HepG2 (cell line): Measurements from ENCODE around the gene ANAPC1. TPM values are rescaled to one million over a fixed set of nuclear protein-coding genes. Genes with fewer than 3 reads are reported as not detected.

ENCODE experiments used
- AKAP8 ChIP-seq: sonication (generic); formaldehyde crosslinking; IDR thresholded peaks from 2 replicates; pipeline ENCODE4 v1.5.1; 2020; ENCODE audit warnings: mild to moderate bottlenecking, missing genetic modification reagents
- PRMT3 ChIP-seq: sonication (generic); formaldehyde crosslinking; IDR thresholded peaks from 2 replicates; pipeline ENCODE4 v1.8.1; 2022; ENCODE audit warnings: low read depth, mild to moderate bottlenecking, moderate library complexity, missing genetic modification reagents, borderline replicate concordance
- SPEN ChIP-seq: sonication (generic); formaldehyde crosslinking; IDR thresholded peaks from 2 replicates; pipeline ENCODE4 v1.5.1; 2020; ENCODE audit warnings: low read depth, mild to moderate bottlenecking, missing genetic modification reagents
- ZNF569 ChIP-seq: sonication (generic); formaldehyde crosslinking; IDR thresholded peaks from 2 replicates; pipeline ENCODE4 v1.5.0; 2020; ENCODE audit warnings: mild to moderate bottlenecking, missing genetic modification reagents, moderate library complexity, borderline replicate concordance
- polyA plus RNA-seq, 8 experiments: library from polyadenylated mRNA; depleted of rRNA in 3 of 8; stranded (reverse) in 7 of 8; unstranded in 1 of 8; fragments of >200 nt; fragmentation: Illumina TruSeq in 4 of 8; extraction: Trizol in 4 of 8; gene quantifications; 2 replicates each; pipeline versions ENCODE4 v1.2.1 to v1.2.3, GENCODE V29; 2011 to 2016; ENCODE audit warnings: low read depth in 4 of 8, missing spikeins in 1 of 8, mixed read lengths in 1 of 8; ENCODE audit not compliant: insufficient read depth in 1 of 8
- total RNA-seq, 5 experiments: library from RNA; depleted of rRNA; stranded (reverse); fragments of >200 nt; fragmentation: Illumina TruSeq; extraction: Trizol; gene quantifications; 2 replicates each; pipeline ENCODE4 v1.2.3, GENCODE V29; 2016; ENCODE audit warnings: low read depth in 1 of 5
- TF ChIP-seq, protein P1 (sequence below): sonication (generic); formaldehyde crosslinking; IDR thresholded peaks from 2 replicates; pipeline ENCODE4 v1.5.0; 2020; ENCODE audit warnings: mild to moderate bottlenecking, missing genetic modification reagents
- TF ChIP-seq, protein P2 (sequence below): sonication (generic); formaldehyde crosslinking; IDR thresholded peaks from 2 replicates; pipeline ENCODE4 v1.5.1; 2020; ENCODE audit warnings: mild to moderate bottlenecking, missing genetic modification reagents, moderate library complexity
- TF ChIP-seq, protein P3 (sequence below): IDR thresholded peaks from 2 replicates; pipeline ENCODE4 v1.6.1; 2016; ENCODE audit warnings: low read depth
- TF ChIP-seq, protein P4 (sequence below): sonication (generic); formaldehyde crosslinking; IDR thresholded peaks from 2 replicates; pipeline ENCODE4 v1.5.0; 2020; ENCODE audit warnings: missing genetic modification reagents
- TF ChIP-seq, protein P5 (sequence below), 2 experiments: sonication (generic) in 1 of 2; formaldehyde crosslinking in 1 of 2; IDR thresholded peaks; 2 replicates each; pipeline versions ENCODE4 v1.4.0 to v1.6.1; 2018 to 2020; ENCODE audit warnings: missing genetic modification reagents in 2 of 2, borderline replicate concordance in 1 of 2, low read depth in 1 of 2, mild to moderate bottlenecking in 1 of 2, missing biosample characterization in 1 of 2
- TF ChIP-seq, protein P6 (sequence below): sonication (generic); formaldehyde crosslinking; IDR thresholded peaks from 2 replicates; pipeline ENCODE4 v1.9.0; 2021; ENCODE audit warnings: mild to moderate bottlenecking, missing genetic modification reagents

The ANAPC1 gene
- total and polyA plus RNA-seq, 2 of the 13 experiments (the other 11 are each of a cell fraction or from before 2014, with no cell fraction given), result 50.0 to 89.7 TPM

DNA sequence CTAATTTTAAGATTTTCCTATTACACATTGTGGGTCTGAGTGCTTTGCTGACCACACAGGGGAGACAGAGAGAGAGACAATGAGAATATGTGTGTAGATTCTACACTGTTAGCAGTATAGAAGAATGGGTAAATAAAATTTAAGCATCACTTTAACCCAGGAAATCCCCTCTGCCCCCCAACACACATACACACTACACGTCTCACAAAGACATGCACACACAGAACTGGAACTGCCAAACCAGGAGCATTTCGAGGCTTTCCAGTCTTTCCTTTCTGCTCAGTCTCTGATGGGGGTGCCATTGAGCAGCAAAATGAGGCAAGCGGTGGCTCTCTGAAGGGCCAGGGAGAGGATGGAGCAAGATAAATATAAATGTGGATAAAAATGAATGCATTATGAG lies 16.9 kb upstream of the ANAPC1 start (continued):
- TF ChIP-seq, protein P1, sequence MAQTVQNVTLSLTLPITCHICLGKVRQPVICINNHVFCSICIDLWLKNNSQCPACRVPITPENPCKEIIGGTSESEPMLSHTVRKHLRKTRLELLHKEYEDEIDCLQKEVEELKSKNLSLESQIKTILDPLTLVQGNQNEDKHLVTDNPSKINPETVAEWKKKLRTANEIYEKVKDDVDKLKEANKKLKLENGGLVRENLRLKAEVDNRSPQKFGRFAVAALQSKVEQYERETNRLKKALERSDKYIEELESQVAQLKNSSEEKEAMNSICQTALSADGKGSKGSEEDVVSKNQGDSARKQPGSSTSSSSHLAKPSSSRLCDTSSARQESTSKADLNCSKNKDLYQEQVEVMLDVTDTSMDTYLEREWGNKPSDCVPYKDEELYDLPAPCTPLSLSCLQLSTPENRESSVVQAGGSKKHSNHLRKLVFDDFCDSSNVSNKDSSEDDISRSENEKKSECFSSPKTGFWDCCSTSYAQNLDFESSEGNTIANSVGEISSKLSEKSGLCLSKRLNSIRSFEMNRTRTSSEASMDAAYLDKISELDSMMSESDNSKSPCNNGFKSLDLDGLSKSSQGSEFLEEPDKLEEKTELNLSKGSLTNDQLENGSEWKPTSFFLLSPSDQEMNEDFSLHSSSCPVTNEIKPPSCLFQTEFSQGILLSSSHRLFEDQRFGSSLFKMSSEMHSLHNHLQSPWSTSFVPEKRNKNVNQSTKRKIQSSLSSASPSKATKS (CRISPR knock-in tag), result no peak
- TF ChIP-seq, protein P2, sequence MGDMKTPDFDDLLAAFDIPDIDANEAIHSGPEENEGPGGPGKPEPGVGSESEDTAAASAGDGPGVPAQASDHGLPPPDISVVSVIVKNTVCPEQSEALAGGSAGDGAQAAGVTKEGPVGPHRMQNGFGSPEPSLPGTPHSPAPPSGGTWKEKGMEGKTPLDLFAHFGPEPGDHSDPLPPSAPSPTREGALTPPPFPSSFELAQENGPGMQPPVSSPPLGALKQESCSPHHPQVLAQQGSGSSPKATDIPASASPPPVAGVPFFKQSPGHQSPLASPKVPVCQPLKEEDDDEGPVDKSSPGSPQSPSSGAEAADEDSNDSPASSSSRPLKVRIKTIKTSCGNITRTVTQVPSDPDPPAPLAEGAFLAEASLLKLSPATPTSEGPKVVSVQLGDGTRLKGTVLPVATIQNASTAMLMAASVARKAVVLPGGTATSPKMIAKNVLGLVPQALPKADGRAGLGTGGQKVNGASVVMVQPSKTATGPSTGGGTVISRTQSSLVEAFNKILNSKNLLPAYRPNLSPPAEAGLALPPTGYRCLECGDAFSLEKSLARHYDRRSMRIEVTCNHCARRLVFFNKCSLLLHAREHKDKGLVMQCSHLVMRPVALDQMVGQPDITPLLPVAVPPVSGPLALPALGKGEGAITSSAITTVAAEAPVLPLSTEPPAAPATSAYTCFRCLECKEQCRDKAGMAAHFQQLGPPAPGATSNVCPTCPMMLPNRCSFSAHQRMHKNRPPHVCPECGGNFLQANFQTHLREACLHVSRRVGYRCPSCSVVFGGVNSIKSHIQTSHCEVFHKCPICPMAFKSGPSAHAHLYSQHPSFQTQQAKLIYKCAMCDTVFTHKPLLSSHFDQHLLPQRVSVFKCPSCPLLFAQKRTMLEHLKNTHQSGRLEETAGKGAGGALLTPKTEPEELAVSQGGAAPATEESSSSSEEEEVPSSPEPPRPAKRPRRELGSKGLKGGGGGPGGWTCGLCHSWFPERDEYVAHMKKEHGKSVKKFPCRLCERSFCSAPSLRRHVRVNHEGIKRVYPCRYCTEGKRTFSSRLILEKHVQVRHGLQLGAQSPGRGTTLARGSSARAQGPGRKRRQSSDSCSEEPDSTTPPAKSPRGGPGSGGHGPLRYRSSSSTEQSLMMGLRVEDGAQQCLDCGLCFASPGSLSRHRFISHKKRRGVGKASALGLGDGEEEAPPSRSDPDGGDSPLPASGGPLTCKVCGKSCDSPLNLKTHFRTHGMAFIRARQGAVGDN, result no peak
- TF ChIP-seq ZNF569 (CRISPR knock-in tag) (no peak), AKAP8 (CRISPR knock-in tag) (no peak), SPEN (CRISPR knock-in tag) (no peak), PRMT3 (CRISPR knock-in tag) (no peak)
- TF ChIP-seq, protein P3, sequence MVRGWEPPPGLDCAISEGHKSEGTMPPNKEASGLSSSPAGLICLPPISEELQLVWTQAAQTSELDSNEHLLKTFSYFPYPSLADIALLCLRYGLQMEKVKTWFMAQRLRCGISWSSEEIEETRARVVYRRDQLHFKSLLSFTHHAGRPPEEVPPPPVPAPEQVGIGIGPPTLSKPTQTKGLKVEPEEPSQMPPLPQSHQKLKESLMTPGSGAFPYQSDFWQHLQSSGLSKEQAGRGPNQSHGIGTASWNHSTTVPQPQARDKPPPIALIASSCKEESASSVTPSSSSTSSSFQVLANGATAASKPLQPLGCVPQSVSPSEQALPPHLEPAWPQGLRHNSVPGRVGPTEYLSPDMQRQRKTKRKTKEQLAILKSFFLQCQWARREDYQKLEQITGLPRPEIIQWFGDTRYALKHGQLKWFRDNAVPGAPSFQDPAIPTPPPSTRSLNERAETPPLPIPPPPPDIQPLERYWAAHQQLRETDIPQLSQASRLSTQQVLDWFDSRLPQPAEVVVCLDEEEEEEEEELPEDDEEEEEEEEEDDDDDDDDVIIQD (CRISPR knock-in tag), result 0 out of 2 replicates have a peak, but pooled peaks have one; percentile 13
- TF ChIP-seq, protein P4, sequence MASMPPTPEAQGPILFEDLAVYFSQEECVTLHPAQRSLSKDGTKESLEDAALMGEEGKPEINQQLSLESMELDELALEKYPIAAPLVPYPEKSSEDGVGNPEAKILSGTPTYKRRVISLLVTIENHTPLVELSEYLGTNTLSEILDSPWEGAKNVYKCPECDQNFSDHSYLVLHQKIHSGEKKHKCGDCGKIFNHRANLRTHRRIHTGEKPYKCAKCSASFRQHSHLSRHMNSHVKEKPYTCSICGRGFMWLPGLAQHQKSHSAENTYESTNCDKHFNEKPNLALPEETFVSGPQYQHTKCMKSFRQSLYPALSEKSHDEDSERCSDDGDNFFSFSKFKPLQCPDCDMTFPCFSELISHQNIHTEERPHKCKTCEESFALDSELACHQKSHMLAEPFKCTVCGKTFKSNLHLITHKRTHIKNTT (CRISPR knock-in tag), result no peak
- TF ChIP-seq, protein P5, sequence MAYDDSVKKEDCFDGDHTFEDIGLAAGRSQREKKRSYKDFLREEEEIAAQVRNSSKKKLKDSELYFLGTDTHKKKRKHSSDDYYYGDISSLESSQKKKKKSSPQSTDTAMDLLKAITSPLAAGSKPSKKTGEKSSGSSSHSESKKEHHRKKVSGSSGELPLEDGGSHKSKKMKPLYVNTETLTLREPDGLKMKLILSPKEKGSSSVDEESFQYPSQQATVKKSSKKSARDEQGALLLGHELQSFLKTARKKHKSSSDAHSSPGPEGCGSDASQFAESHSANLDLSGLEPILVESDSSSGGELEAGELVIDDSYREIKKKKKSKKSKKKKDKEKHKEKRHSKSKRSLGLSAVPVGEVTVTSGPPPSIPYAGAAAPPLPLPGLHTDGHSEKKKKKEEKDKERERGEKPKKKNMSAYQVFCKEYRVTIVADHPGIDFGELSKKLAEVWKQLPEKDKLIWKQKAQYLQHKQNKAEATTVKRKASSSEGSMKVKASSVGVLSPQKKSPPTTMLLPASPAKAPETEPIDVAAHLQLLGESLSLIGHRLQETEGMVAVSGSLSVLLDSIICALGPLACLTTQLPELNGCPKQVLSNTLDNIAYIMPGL (CRISPR knock-in tag; IDR thresholded peaks at IDR 0.05; ENCODE audit: borderline replicate concordance in 1 of 2, low read depth in 1 of 2), result peak; percentile 66 to 68; a peak in 2 of 4 replicates
- TF ChIP-seq, protein P6, sequence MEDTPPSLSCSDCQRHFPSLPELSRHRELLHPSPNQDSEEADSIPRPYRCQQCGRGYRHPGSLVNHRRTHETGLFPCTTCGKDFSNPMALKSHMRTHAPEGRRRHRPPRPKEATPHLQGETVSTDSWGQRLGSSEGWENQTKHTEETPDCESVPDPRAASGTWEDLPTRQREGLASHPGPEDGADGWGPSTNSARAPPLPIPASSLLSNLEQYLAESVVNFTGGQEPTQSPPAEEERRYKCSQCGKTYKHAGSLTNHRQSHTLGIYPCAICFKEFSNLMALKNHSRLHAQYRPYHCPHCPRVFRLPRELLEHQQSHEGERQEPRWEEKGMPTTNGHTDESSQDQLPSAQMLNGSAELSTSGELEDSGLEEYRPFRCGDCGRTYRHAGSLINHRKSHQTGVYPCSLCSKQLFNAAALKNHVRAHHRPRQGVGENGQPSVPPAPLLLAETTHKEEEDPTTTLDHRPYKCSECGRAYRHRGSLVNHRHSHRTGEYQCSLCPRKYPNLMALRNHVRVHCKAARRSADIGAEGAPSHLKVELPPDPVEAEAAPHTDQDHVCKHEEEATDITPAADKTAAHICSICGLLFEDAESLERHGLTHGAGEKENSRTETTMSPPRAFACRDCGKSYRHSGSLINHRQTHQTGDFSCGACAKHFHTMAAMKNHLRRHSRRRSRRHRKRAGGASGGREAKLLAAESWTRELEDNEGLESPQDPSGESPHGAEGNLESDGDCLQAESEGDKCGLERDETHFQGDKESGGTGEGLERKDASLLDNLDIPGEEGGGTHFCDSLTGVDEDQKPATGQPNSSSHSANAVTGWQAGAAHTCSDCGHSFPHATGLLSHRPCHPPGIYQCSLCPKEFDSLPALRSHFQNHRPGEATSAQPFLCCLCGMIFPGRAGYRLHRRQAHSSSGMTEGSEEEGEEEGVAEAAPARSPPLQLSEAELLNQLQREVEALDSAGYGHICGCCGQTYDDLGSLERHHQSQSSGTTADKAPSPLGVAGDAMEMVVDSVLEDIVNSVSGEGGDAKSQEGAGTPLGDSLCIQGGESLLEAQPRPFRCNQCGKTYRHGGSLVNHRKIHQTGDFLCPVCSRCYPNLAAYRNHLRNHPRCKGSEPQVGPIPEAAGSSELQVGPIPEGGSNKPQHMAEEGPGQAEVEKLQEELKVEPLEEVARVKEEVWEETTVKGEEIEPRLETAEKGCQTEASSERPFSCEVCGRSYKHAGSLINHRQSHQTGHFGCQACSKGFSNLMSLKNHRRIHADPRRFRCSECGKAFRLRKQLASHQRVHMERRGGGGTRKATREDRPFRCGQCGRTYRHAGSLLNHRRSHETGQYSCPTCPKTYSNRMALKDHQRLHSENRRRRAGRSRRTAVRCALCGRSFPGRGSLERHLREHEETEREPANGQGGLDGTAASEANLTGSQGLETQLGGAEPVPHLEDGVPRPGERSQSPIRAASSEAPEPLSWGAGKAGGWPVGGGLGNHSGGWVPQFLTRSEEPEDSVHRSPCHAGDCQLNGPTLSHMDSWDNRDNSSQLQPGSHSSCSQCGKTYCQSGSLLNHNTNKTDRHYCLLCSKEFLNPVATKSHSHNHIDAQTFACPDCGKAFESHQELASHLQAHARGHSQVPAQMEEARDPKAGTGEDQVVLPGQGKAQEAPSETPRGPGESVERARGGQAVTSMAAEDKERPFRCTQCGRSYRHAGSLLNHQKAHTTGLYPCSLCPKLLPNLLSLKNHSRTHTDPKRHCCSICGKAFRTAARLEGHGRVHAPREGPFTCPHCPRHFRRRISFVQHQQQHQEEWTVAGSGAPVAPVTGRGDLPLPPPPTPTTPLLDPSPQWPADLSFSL (CRISPR knock-in tag), result peak; percentile 76
